Endothelial cell of umbilical vein (primary cell): ENCODE measurements around the gene CNGB1.

Experiments
- EZH2 ChIP-seq: IDR thresholded peaks from 2 replicates; pipeline ENCODE4 v1.6.1; 2012; ENCODE audit warnings: borderline replicate concordance, low read depth, mild to moderate bottlenecking, moderate library complexity, low read length, inconsistent platforms; ENCODE audit not compliant: severe bottlenecking
- JUN ChIP-seq: IDR thresholded peaks from 2 replicates; pipeline ENCODE4 v1.6.1; 2011; ENCODE audit warnings: borderline replicate concordance, low read depth; ENCODE audit not compliant: insufficient read length, insufficient read depth
- POLR2A ChIP-seq: IDR thresholded peaks from 2 replicates; pipeline ENCODE4 v1.6.1; 2012; ENCODE audit warnings: low read depth, mild to moderate bottlenecking, control low read depth, low read length
- POLR2AphosphoS5 ChIP-seq: IDR thresholded peaks from 2 replicates; pipeline ENCODE4 v1.6.1; 2012; ENCODE audit warnings: low read depth, mild to moderate bottlenecking, control low read depth, low read length, moderate library complexity; ENCODE audit not compliant: insufficient read depth
- TF ChIP-seq, protein P1 (sequence below), 2 donors: IDR thresholded peaks; 1 replicate in 1 of 2; 2 replicates in 1 of 2; pipeline ENCODE4 v1.5.1; 2011; ENCODE audit warnings: low read length in 2 of 2, mild to moderate bottlenecking in 2 of 2, moderate library complexity in 2 of 2, control low read depth in 1 of 2, inconsistent platforms in 1 of 2, low read depth in 1 of 2; ENCODE audit not compliant: insufficient read depth in 1 of 2; ENCODE audit errors: extremely low read depth in 1 of 2
- TF ChIP-seq, protein P2 (sequence below): IDR thresholded peaks from 2 replicates; pipeline ENCODE4 v1.6.1; 2011; ENCODE audit not compliant: insufficient read depth, insufficient read length

DNA sequence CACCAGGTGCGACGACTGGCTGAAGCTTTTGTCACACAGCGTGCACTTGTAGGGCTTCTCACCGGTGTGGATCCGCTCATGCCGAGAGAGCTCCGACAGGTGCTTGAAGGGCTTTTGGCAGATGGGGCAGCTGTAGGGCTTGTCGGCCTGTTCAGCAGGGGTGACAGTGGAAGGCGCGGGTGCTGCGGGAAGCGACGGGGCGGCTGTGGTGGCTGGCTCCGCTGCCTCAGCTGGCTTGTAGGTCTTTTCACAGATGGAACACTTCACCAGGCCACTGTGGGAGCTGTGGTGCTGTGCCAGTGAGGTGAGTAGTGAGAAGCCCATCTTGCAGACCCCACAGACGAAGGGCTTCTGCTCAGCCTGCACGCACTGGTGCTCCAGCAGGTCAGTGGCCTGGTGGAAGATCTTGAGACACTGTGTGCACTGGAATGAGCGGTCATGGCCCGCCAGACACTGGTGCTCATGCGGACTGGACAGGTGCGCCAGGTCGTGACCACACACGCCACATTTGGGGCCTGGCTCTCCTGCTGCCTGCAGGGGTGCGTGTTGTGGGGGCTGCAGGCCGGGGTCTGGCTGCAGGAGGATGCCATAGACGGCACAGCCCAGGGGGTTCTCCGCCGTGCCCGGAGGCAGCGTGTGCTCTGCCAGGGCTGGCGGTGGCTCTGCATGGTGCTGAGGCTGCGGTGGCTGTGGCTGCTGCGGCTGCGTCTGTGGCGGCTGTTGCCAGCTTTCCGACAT lies 26.8 kb upstream of the CNGB1 start:
- no peak for TF ChIP-seq EZH2
- TF ChIP-seq, protein P1, sequence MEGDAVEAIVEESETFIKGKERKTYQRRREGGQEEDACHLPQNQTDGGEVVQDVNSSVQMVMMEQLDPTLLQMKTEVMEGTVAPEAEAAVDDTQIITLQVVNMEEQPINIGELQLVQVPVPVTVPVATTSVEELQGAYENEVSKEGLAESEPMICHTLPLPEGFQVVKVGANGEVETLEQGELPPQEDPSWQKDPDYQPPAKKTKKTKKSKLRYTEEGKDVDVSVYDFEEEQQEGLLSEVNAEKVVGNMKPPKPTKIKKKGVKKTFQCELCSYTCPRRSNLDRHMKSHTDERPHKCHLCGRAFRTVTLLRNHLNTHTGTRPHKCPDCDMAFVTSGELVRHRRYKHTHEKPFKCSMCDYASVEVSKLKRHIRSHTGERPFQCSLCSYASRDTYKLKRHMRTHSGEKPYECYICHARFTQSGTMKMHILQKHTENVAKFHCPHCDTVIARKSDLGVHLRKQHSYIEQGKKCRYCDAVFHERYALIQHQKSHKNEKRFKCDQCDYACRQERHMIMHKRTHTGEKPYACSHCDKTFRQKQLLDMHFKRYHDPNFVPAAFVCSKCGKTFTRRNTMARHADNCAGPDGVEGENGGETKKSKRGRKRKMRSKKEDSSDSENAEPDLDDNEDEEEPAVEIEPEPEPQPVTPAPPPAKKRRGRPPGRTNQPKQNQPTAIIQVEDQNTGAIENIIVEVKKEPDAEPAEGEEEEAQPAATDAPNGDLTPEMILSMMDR (IDR thresholded peaks at IDR 0.05; ENCODE audit: extremely low read depth in 1 of 2, insufficient read depth in 1 of 2, low read depth in 1 of 2, low read length in 2 of 2): no peak
- TF ChIP-seq POLR2A: no peak
- no peak for TF ChIP-seq POLR2AphosphoS5
- TF ChIP-seq JUN: no peak
- TF ChIP-seq, protein P2, sequence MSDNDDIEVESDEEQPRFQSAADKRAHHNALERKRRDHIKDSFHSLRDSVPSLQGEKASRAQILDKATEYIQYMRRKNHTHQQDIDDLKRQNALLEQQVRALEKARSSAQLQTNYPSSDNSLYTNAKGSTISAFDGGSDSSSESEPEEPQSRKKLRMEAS: no peak
